HG03135 (cell line): Measurements from ENCODE around the gene ATF6B.
"Not testable (repeated sequence)": the region's sequence is repeated elsewhere in the genome, so short reads cannot be mapped to it uniquely, and the experiment has no call there.

Source experiments
- ATAC-seq: cut with Tn5 transposase; IDR thresholded peaks from one replicate; pipeline ENCODE4 v1.9.1; 2021; ENCODE audit warnings: mild to moderate bottlenecking, moderate library complexity; ENCODE audit not compliant: unreplicated experiment

Gene ATF6B

DNA sequence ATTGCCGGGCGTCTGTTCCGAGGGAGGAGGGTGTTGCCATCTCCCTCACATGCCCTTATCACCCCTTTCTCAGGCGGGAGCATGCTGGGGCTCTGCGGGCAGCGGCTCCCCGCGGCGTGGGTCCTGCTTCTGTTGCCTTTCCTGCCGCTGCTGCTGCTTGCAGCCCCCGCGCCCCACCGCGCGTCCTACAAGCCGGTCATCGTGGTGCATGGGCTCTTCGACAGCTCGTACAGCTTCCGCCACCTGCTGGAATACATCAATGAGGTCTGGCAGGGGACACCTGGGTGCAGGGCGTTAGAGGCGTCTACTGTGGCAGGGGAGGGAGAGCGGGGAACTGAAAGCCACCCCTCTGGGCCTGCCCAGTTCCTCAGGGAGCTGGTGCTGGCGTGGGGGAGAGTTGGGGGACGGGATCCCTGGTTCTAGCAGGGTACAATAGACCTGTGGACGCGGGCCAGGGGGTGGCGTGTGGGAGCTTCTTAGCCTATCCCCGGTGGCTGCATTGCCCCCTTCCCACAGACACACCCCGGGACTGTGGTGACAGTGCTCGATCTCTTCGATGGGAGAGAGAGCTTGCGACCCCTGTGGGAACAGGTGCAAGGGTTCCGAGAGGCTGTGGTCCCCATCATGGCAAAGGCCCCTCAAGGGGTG is 26.6 kb upstream of the ATF6B start:
- peak; percentile 52 for ATAC-seq

DNA sequence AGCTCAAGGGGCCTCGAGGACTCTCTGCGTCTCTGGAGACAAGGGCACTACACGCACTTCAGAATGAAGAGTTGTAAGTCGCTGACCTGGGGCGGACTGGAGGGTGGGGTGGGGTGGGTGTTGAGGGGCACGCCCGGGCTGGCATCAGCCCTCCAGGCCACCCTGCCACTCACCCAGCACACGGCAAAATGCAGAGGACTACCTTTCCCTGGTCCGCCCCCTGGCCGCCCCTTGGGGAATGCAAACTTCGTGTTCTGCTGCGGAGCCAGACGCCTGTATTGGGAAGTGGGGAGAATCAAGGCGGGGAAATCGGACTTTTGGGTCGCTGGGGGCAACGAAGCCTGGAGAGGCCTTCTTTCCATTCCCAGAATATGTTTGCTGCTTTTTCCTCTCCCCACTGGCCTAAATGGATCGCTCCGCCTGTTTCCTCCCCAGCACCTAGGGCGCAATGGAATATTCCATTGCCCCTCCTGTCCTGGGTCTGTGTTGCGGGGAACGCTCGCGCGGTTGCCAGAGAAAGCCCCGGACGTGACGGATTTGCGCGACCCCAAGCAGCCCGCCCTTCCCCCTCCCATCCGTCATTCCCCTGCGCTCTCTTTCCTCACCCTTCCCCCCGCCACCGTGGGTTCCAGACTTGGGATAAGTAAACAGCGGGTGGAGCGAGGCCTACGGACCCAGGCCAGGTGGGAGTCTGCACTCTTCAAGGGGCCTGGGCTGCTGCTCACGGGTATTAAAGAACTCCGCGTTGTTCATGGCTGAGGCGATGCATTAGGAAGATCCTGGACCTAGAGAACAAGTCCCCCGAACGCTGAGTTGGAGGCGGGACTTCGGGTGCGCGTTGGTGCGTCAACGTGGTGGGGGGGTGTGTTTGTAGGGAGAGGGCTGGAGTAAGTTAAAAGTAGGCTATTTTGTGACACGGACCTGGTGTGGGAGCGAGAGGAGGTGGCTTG is 25.8 kb upstream of the ATF6B start, which contains the start of gene PPT2:
PPT2 (plus strand) TSS at position 578 of the 950 bp plus-strand sequence. CDS start 454 bp downstream, outside the sequence.
- no peak for ATAC-seq

DNA sequence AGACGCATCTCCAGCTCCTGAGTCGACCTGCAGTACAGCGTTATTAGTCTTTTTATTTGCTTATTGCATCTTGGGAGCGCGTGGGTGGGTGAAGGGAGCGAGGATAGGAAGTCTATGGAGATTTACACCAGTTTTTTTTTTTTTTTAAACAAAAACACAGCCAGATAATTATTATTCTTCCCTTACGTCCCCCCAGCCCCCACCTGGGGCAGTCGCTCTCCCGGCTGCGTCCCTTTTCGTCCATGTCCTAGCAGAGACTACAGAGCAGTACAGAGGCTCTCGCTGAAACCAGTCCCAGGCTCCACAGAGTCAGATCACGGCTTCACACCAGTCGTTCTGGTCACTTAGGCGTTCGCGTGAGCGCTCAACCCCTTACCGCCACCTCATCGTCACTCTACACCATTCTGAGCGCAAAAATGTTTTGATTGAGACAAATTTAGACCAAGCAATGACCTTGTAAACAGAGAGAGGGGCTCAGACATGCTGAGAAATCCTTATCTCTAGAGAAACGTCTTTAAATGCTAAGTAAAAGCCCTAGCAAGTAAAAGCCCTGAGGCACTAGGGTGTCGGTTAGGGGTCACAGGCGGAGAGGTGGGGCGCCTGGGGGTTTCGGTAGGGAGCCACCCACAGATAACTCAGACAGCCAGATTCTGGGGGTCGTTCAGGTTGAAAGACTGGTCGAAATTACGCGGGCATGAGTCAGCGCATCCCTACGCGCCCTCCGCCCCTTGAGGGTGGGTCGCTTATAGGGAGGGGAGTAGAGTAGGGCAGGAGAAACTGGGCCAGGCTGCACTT is 24.9 kb upstream of the ATF6B start:
- ATAC-seq, result no peak

DNA sequence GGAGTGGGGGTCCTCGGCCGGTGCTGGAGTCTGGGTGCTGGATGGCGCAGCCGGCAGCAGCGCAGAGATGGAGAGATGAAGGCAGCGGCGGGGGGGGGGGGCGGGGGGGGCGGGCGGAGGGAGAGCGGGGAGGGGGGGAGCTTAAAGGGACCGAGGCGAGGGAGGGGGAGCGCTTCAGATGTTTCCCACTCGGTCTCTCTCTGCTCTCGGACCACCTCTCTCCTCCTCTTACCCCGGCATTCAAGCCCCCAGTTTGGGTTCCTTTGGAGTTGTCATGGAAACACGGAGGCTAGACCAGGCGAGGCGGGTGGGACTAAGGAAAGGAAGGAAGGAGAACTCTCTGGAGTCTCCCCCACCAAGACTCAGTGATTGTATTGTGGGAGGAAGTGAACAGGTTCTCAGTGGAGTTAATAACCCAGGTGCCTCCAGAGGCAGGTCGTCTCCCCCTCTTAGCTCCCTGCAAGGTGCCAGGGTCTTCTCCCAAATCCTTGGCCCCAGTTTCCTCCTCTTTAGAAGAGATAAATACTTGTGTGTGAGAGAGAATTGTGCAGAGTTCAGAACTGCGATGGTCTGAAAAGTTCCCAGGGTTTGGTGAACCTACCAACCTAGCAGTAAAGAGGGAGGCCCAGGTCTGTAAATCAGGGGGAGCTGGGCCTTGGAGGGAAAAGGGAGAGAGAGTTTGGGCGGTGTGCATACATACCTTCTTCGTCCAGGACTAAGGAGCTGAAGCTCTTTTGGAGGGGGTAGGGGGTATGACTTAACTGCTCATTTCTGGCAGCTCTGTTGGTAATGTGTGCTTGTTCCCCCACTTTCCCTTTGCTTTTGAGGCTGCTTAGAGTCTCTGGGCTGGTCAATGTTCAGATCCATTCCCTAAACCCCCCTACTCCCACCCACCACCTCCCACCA is 24.1 kb upstream of the ATF6B start, which contains the start of gene PRRT1:
PRRT1 (minus strand) TSS at position 77 of the 906 bp plus-strand sequence. CDS start 112 bp downstream, outside the sequence.
- ATAC-seq, result no peak

DNA sequence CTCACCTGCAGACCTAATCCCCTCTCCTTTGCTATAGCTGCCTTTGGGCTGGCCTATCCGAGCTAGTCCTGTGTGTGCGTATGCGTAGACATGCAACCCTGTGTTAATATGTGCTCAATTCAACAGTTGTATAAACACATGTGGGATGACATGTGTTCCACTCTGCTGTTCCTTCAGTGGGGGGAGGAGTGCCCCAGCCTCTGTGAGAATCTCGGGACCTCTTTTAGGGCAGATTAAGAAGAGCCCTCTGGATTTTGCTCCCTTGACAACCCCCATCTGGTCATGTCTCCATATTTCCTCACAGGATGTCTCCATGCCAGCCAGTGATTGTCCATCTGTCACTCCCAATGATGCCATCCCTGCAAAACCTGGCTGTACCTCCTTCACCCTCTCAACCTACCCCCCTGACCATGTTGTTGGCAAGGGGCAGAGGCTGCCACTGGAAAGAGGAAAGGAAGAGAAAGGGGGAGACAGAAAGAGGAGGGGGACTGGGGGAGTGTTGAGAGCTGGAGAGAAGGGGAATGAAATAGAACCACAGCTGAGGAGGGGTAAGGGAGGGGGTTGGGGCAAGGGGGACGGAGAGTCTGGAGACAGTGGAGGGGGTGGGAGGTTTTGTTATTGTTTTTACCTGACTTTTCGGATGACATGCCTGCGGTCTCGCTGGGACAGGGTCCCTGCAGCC is 23.3 kb upstream of the ATF6B start:
- no peak for ATAC-seq

DNA sequence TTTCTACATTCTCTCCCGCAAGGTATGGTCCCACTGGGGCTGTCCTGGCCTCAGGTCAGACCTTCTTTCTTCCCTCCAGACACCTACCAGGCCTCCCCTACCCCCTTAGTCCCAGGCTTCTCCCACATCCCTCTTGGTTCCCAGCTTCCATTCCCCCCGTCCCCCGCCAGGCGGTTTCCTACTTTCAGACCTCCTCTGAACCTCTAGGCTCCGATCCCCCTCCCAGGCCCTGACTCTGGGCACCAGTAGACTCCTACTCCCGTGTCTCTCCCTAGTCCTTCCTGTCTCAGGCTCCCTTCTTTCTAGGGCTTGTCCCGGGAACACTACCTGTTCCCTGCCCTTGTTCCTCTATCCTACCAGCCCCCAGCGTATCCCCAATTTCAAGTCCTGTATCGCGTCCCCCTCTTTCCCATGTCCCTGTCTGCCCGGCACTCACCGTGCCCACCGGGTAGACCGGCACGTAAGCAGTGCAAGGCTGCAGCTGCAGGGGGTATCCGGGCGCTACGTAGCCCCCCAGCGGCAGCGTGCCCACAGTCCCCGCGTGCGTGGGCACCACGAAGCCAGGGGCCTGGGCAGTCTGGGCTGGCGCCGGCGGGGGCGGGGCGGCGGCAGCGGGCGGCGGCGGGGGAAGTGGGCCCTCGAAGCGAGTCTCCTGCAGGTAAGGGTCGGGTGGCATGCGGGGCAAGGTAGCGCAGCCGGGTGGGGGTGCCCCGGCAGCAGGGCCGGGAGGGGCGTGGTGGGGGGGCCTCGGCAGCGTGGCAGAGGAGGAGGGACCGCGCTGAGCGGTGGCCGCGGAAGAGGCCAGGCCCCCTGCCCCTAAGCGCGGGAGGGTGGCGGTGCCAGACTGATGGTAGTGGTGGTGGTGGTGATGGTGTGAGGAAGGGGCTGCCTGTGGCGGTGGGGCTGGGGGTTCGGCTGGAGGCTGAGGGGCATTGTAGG is 22.2 kb upstream of the ATF6B start:
- ATAC-seq, result no peak

DNA sequence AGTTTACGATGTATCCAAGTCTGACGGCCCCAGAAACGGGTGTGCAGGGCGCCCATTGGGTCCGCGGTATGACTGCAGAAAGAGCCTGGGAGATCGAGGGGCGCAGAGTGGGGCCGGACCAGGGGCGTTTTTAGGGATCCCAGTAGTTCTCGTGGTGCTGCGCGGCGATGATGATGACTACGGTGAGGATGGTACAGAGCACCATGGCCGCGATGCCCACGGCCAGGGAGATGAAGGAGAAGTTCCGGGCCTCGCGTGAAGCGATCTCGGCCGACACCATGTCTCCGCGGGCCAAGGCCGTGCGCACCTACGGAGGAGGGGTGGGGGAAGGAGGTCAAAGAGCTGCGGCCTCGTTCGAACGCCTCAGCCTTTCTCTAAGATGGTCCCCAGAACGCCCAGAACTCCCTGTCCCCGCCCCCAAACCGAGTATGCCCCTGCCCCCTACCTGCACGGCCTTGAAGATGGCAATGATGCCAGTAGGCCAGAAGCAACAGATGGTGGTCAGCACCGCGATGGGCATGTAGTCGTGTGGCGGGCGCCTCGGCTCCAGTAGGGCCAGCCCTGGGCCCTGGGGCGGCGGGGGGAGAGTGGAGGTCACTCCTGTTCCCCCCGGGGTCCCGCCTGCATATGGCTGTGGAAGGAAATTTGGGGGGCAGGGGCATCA is 21.2 kb upstream of the ATF6B start:
- no peak for ATAC-seq

DNA sequence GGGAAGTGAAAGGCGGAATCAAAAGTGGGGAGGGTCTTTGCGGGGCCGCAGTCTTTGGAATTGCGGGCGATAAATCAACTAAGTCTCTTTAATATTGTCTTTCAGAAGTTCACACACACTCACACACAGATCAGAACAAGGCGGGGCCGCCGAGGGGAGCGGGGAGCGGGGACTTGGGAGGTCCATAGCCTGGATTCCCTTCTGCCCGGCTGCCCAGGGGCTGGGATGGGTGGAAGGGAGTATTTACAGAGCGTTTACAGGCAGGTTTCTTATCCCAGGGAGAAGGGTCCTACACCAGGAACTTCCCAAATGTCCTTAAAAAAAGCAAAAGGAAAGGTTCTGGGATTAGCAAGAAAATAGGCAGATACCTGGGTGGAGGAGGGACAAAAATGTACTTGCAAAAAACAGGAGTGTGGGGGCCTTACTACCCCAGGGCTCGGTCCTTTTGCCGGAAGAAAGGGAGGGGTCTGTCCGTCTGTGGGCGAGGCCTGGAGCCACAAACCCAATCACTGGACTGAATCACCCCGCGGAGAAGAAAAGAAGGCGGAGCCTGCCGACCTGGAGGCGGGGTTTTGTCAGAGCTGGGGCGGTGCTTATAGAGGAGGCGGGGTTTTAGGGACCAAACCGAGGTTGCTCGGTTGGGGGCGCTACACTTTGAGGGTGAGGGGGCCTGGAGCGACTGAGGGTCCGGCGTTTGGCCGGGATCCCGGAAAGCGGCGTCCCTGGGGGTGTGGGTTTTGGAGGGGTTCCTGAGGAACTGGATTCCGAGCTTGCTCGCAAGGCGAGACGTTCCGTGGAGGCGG is 20.4 kb upstream of the ATF6B start:
- no peak for ATAC-seq

DNA sequence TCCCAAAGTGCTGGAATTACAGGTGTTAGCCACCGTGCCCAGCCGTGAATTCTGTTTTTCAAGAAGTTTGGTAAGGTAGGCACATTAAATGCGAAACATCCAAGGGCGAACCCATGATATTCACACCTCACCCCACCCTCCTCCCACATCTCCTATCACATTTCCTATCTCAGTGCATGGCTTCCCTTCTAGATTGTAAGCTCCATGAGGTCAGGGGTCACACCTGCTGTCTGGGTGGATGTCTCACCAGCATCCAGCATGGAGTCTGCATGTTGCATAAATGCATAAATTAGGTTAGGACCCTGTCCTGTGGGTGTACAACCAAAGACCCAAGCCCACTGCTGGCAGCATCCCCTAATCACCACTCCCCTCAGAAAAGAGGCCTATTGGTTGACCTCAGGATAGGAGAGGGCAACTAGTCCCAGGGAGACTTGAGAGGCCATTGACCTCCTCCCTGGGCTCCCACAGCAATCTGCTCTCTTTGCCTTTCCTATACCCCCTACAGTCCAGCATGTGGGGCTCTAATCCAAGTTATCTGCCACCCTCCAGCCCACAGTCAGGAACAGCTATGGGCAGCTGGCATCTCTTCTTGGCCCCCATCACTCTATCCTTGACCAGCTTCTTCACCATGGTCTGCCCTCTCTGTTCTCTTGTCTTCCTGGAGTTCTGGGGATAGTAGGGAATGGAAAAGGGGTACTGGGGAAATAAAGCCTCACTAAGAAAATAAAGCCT is 19.5 kb upstream of the ATF6B start:
- no peak for ATAC-seq

DNA sequence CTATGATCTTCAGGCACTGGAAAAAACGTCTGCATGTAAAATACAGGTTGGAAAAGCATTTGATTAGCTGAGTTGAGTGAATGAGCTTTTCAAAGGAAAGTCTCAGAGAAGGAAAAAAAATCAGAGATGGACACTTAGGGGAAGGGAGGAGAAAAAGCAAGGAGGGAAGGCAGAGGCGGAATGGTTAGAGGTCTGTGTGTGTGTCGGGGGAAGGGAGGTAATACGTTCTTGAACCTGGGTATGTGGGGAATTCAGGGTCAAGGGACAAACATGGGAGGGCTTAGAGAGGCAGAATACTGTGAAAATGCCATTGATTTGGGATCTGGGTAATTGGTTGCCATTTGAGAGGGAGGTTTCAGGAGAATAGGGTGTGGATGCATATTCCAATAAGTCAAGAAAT is 18.6 kb upstream of the ATF6B start:
- ATAC-seq, result no peak

DNA sequence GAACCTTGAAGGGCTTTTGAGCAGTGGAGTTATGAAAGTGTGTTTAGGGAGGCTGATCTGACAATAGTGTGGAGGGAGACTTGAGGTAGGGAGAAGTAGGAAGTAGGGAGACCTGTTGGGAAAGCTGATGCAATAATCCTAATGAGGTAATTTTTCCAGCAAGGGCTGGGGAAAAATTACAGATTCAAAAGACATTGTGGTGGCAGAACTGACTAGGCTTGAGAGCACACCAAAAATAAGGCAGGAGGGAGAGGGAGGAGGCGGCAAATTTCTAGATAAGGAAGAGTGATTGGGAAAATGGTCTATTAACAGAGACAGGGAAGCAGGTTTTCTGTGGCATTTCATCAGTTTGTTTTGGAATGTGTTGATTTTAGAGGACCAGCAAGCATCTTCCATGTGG is 18.2 kb upstream of the ATF6B start:
- no peak for ATAC-seq

DNA sequence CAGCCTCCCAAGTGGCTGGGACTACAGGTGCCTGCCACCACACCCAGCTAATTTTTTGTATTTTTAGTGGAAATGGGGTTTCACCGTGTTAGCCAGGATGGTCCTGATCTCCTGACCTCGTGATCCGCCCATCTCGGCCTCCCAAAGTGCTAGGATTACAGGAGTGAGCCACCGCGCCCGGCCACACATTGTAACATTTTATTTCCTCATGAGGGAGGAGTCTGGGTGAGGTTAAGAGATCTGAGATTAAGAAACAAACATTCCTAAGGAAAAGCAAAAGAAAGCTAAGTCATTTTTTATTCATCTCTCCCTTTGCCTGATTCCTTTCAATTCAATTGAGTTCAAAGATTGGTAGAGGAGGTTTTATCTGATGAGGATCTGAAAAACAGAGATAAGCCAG is 16.2 kb upstream of the ATF6B start:
- ATAC-seq, result not testable (repeated sequence)

DNA sequence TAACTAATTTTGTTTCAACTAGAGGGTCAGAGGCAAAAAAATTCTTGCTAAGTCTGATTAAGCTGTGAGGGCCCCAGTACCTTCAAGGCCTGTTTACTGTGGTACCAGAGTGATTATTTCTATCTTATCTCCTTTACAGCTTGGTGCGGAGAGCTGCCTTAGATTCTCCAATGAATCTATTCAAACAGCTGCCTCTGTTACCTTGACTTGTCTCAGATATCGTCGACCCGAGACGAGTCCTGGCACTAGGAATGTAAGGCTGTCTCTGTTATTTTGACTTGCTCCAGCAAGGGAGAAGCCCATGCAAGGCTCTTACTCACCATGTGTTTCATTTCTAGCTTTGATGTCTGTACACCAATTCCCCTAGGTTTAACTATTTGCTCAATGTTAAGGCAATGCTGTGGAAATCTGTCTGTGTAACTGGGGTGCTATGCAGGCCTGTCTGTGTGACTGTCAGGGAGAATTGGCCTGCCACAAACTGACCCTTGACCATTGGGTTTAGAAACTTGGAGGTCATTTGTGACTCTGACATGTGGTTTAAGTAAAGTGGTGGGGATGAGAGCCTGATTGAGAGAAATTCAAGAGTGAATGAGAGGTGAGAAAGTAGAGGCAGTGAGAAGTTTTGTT is 12.5 kb upstream of the ATF6B start:
- ATAC-seq, result no peak

DNA sequence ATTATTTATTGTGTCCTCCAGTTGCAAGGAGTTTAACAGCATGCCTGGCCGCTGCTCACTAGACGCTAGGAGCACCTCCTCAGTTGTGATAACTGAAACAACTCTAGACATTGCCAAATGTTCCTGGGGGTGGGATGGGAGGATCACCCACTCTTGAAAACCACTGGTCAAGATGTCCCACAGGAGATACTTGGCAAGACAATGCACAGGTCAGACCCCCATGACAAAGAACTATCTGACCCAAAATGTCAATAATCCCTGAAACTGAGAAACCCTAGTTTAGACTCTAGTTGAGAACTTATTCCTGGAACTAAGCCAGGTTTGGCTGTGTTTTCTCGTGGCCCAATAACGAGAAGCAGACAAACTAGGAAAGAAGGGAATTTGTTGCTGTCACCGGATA is 11.5 kb upstream of the ATF6B start:
- no peak for ATAC-seq

DNA sequence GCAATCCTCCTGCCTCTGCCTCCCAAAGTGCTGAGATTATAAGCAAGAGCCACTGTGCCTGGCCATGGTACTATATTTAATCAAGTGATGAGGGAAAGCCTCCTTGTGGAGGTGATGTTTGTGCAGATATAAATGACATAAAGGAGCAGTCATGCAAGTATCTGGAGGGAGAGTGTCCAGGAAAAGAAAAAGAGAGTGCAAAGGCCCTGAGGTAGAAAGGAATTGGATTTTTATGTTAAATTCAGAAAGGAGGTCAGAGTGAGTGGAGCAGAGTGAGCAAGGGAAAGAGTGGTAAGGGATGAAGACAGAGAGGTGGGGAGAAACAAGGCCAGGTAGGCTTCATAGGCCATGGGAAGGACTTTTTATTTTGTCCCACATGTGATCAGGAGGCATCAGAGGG is 9.4 kb upstream of the ATF6B start:
- ATAC-seq, result no peak

DNA sequence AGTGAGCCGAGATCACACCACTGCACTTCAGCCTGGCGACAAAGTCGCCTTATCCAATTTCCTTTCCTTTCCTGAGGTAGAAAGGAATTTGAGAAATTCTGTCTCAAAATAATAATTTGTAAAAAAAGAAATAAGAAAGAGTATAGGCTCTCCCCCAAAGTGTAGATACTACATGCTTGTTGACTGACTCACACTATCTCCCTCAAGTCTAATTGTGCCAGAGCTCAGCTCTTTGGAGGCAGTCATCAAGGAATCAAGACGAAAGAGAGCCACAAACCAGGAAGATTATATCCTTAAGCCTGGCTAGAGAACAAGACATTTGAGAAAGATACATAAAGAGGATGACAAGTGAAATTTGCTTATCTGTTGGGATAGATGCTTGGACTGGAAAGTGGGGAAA is 5.7 kb upstream of the ATF6B start:
- no peak for ATAC-seq
